IMR-90 (cell line): ENCODE data around the gene BRCA2. TPM values are rescaled to one million over a fixed set of nuclear protein-coding genes. Genes with fewer than 3 reads are reported as not detected.

Experiments
- ATAC-seq: fragments of 200-7000 bp; cut with Tn5 transposase; 2 replicates; pipeline ENCODE4 v1.9.1; 2020; ENCODE audit warnings: low read depth, mild to moderate bottlenecking, moderate library complexity
- BruUV-seq: library from RNA; stranded (reverse); fragments of 400-500 nt; replicated peaks from 2 replicates; lab custom pipeline; 2021; lab: Mats Ljungman, UMichigan
- CTCF ChIA-PET: fragments of 300-600 bp; formaldehyde crosslinking; extraction: SDS; loops from one replicate; lab custom pipeline; 2021; ENCODE audit warnings: antibody characterized with exemption; lab: Yijun Ruan, JAX
- POLR2A ChIA-PET: fragments of 300-600 bp; sonication (Branson Sonifier 250); formaldehyde crosslinking; loops from one replicate; lab custom pipeline; 2022; ENCODE audit warnings: antibody characterized with exemption; ENCODE audit not compliant: unreplicated experiment; lab: Charles Lee
- DNase-seq: peaks from one replicate; pipeline ENCODE4 v3.0.0; 2013
- H2AFZ ChIP-seq: replicated peaks from 2 replicates; pipeline ENCODE3; 2013; ENCODE audit warnings: low read length, mild to moderate bottlenecking; ENCODE audit not compliant: poor library complexity
- H2AK5ac ChIP-seq: 2 replicates; pipeline ENCODE4 v1.6.1; 2013; ENCODE audit warnings: low read depth, low read length, inconsistent platforms
- H2AK9ac ChIP-seq: replicated peaks from 2 replicates; pipeline ENCODE3; 2013; ENCODE audit warnings: mild to moderate bottlenecking, low read depth, low read length, moderate library complexity; ENCODE audit not compliant: poor library complexity
- H2BK120ac ChIP-seq: 2 replicates; pipeline ENCODE4 v1.6.1; 2013; ENCODE audit warnings: low read depth, low read length, inconsistent platforms
- H2BK15ac ChIP-seq: 3 replicates; pipeline ENCODE4 v1.6.1; 2013; ENCODE audit warnings: low read depth, low read length, inconsistent platforms
- H2BK20ac ChIP-seq: 2 replicates; pipeline ENCODE4 v1.6.1; 2013; ENCODE audit warnings: low read depth, mild to moderate bottlenecking, inconsistent platforms, low read length, moderate library complexity
- H2BK5ac ChIP-seq: 2 replicates; pipeline ENCODE4 v1.6.1; 2013; ENCODE audit warnings: mild to moderate bottlenecking, low read depth, low read length, inconsistent platforms; ENCODE audit not compliant: poor library complexity, severe bottlenecking
- H3K14ac ChIP-seq: replicated peaks from 2 replicates; pipeline ENCODE4 v1.6.1; 2013; ENCODE audit warnings: low read depth, low read length, inconsistent platforms
- H3K18ac ChIP-seq: 2 replicates; pipeline ENCODE4 v1.6.1; 2013; ENCODE audit warnings: low read depth, low read length, control low read depth
- H3K23ac ChIP-seq: 2 replicates; pipeline ENCODE4 v1.6.1; 2013; ENCODE audit warnings: low read depth, low read length, inconsistent platforms
- H3K27ac ChIP-seq: 2 replicates; pipeline ENCODE4 v1.5.1; 2013; ENCODE audit warnings: mild to moderate bottlenecking, control low read depth, low read length; ENCODE audit not compliant: insufficient read depth
- H3K27me3 ChIP-seq: 2 replicates; pipeline ENCODE4 v1.6.1; 2013; ENCODE audit warnings: low read length; ENCODE audit not compliant: control insufficient read depth, insufficient read depth
- H3K36me3 ChIP-seq: 2 replicates; pipeline ENCODE4 v1.6.1; 2013; ENCODE audit warnings: low read length, mixed read lengths; ENCODE audit not compliant: control insufficient read depth, insufficient read depth
- H3K4ac ChIP-seq: 2 replicates; pipeline ENCODE4 v1.6.1; 2013; ENCODE audit warnings: low read depth, low read length, inconsistent platforms
- H3K4me1 ChIP-seq: 2 replicates; pipeline ENCODE4 v1.6.1; 2013; ENCODE audit warnings: low read length, mixed read lengths; ENCODE audit not compliant: control insufficient read depth, insufficient read depth
- H3K4me2 ChIP-seq: 2 replicates; pipeline ENCODE4 v1.6.1; 2013; ENCODE audit warnings: low read depth, mild to moderate bottlenecking, control low read depth, low read length, moderate library complexity
- H3K4me3 ChIP-seq: 2 replicates; pipeline ENCODE4 v1.5.1; 2013; ENCODE audit warnings: low read depth, mild to moderate bottlenecking, control low read depth, low read length, moderate library complexity; ENCODE audit not compliant: insufficient read depth
- H3K56ac ChIP-seq: 2 replicates; pipeline ENCODE4 v1.6.1; 2013; ENCODE audit warnings: low read length, inconsistent platforms; ENCODE audit not compliant: insufficient read depth; ENCODE audit errors: extremely low read depth
- H3K79me1 ChIP-seq, 2 experiments: 2 replicates each; pipeline ENCODE4 v1.6.1; 2013; ENCODE audit warnings: low read length in 2 of 2, inconsistent platforms in 1 of 2, low read depth in 1 of 2
- H3K9ac ChIP-seq: 2 replicates; pipeline ENCODE4 v1.6.1; 2013; ENCODE audit warnings: low read depth, low read length, control low read depth
- H3K9me1 ChIP-seq: 2 replicates; pipeline ENCODE4 v1.6.1; 2013; ENCODE audit warnings: low read length, inconsistent platforms; ENCODE audit not compliant: insufficient read depth
- H3K9me3 ChIP-seq: 2 replicates; pipeline ENCODE4 v1.6.1; 2013; ENCODE audit warnings: low read length; ENCODE audit not compliant: control insufficient read depth, insufficient read depth
- H4K20me1 ChIP-seq: 2 replicates; pipeline ENCODE4 v1.6.1; 2013; ENCODE audit warnings: low read length, inconsistent platforms; ENCODE audit not compliant: insufficient read depth
- H4K5ac ChIP-seq: 2 replicates; pipeline ENCODE4 v1.6.1; 2013; ENCODE audit warnings: mild to moderate bottlenecking, low read depth, low read length, control low read depth
- H4K8ac ChIP-seq, 2 experiments: 2 replicates each; pipeline ENCODE4 v1.6.1; 2013; ENCODE audit warnings: low read depth in 2 of 2, low read length in 2 of 2, control low read depth in 1 of 2, inconsistent platforms in 1 of 2
- H4K91ac ChIP-seq: 2 replicates; pipeline ENCODE4 v1.6.1; 2013; ENCODE audit warnings: low read depth, low read length, inconsistent platforms; ENCODE audit not compliant: insufficient read depth
- BHLHE40 ChIP-seq: fragments of 150-350 bp; IDR thresholded peaks from 2 replicates; pipeline ENCODE4 v1.6.1; 2016; ENCODE audit warnings: mild to moderate bottlenecking, low read depth, low read length
- FOS ChIP-seq: fragments of 150-350 bp; IDR thresholded peaks from 2 replicates; pipeline ENCODE4 v1.6.1; 2016; ENCODE audit warnings: low read depth, low read length
- MAFK ChIP-seq: IDR thresholded peaks from 2 replicates; pipeline ENCODE4 v1.6.1; 2012; ENCODE audit warnings: low read depth, low read length, improper control_type of control experiment
- MAZ ChIP-seq: IDR thresholded peaks from 2 replicates; pipeline ENCODE4 v1.6.1; 2012; ENCODE audit warnings: low read depth, mild to moderate bottlenecking, low read length, improper control_type of control experiment, moderate library complexity, borderline replicate concordance
- POLR2A ChIP-seq: IDR thresholded peaks from 2 replicates; pipeline ENCODE4 v1.6.1; 2012; ENCODE audit warnings: mild to moderate bottlenecking, low read depth, low read length
- RAD21 ChIP-seq: IDR thresholded peaks from 2 replicates; pipeline ENCODE4 v1.6.1; 2012; ENCODE audit warnings: low read length, improper control_type of control experiment
- RCOR1 ChIP-seq: IDR thresholded peaks from 2 replicates; pipeline ENCODE4 v1.6.1; 2012; ENCODE audit warnings: mild to moderate bottlenecking, low read length, improper control_type of control experiment; ENCODE audit not compliant: insufficient replicate concordance
- RFX5 ChIP-seq: IDR thresholded peaks from 2 replicates; pipeline ENCODE4 v1.8.0; 2012; ENCODE audit warnings: low read depth, mild to moderate bottlenecking, low read length, moderate library complexity
- SMC3 ChIP-seq: fragments of 150-350 bp; IDR thresholded peaks from 2 replicates; pipeline ENCODE4 v1.6.1; 2016; ENCODE audit warnings: low read depth, mild to moderate bottlenecking, antibody characterized with exemption, low read length, moderate library complexity
- WGBS, 2 experiments: methylation state at CpG; one replicate each; pipeline versions ENCODE4 v1.1.5 to v1.1.7; 2013; ENCODE audit warnings: missing lambda C conversion rate in 2 of 2; ENCODE audit not compliant: insufficient read length in 1 of 2; ENCODE audit errors: extremely low coverage in 2 of 2; 5-methylcytosine and 5-hydroxymethylcytosine counted together
- dilution Hi-C: fragments of 300-500 bp; cut with HindIII; formaldehyde crosslinking; loops from one replicate; pipeline ENCODE4 v1.14.3; 2018; ENCODE audit warnings: low sequenced_read_pairs; ENCODE audit not compliant: unreplicated experiment
- in situ Hi-C: fragments of 300-500 bp; cut with MboI; formaldehyde crosslinking; loops from 3 replicates; pipeline ENCODE4 v1.14.3; 2019; ENCODE audit warnings: low sequenced_read_pairs, inconsistent platforms, mixed read lengths
- intact Hi-C: fragments of 100-400 bp; cut with micrococcal nuclease; formaldehyde crosslinking; loops from 2 replicates; pipeline ENCODE4 v1.10.0; 2022
- polyA plus RNA-seq, 3 experiments: library from polyadenylated mRNA; depleted of rRNA; stranded (reverse); fragments of >200 nt; gene quantifications; 2 replicates each; pipeline ENCODE4 v1.2.3, GENCODE V29; 2012; ENCODE audit warnings: low replicate concordance in 1 of 3
- total RNA-seq: library from RNA; depleted of rRNA; stranded (reverse); fragments of >200 nt; gene quantifications from 2 replicates; pipeline ENCODE4 v1.2.3, GENCODE V29; 2012
- TF ChIP-seq, protein P1 (sequence below): fragments of 150-350 bp; IDR thresholded peaks from 2 replicates; pipeline ENCODE4 v1.6.1; 2017; ENCODE audit warnings: mild to moderate bottlenecking, antibody characterized with exemption, low read length, low read depth
- TF ChIP-seq, protein P2 (sequence below): fragments of 150-350 bp; IDR thresholded peaks from 2 replicates; pipeline ENCODE4 v1.6.1; 2016; ENCODE audit warnings: low read depth, mild to moderate bottlenecking, low read length, moderate library complexity, borderline replicate concordance

The BRCA2 gene
- total and polyA plus RNA-seq, 2 of the 4 experiments (the other 2 are of a cell fraction) = 2.0 to 9.7 TPM

DNA sequence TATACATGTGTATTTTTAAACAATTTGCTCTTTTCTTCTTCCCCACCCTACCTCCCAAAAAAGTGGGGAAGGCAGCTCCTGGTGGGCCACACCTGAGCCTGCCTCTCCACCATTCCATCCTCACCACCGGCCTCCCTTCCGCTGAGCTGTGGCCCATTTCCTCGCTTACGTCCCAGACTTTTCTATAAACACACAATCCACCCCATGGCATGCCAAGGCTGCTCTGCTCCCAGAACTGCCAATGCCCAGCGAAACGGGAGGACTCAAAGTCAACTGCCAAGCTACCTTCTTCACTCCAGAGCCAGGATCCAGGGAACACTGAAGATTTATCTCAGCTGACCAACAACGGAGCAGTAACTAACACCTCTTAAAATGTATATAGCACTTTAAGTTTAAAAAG lies 109.8 kb downstream of the BRCA2 start:
- Histone ChIP-seq H3K9me3 (no peaks in the 10 kb centered on the region), H3K27me3 (no peaks in the 10 kb centered on the region), H3K4me2 (no peak overlapping the region), H3K4me1 (peaks cover 7% of the 10 kb centered on the region; the same call in 1 of the 2 replicates), H4K5ac (no peak overlapping the region), H3K36me3 (no peaks in the 10 kb centered on the region), H3K18ac (no peak overlapping the region), H3K27ac (no peak overlapping the region), H2AFZ (no peak overlapping the region), H3K56ac (no peak overlapping the region), H4K20me1 (no peaks in the 10 kb centered on the region), H2AK9ac (no peak overlapping the region), H3K79me1 (no peaks in the 10 kb centered on the region), H4K91ac (no peak overlapping the region), H2AK5ac (no peak overlapping the region), H2BK120ac (no peak overlapping the region), H3K14ac (no peak overlapping the region), H2BK20ac (no peak overlapping the region), H3K4me3 (no peak overlapping the region), H4K8ac (no peak overlapping the region), H3K23ac (no peak overlapping the region), H2BK15ac (no peak overlapping the region), H3K9ac (no peak overlapping the region), H2BK5ac (no peak overlapping the region), H3K4ac (no peak overlapping the region), H3K9me1 (peaks cover 4% of the 10 kb centered on the region; the same call in 1 of the 2 replicates)
- in situ Hi-C loops (no loop called here), intact Hi-C loops (no loop called here), dilution Hi-C loops (no loop called here)
- WGBS, 2 experiments = 70% methylated on average over 2 of the region's 7 CpGs; no CpG with 5 or more reads in 1 of the 2 experiments
- DNase-seq (no peak), ATAC-seq (no peak)
- no TSS peak for BruUV-seq
- TF ChIP-seq MAZ = no peak
- TF ChIP-seq FOS = no peak
- TF ChIP-seq SMC3 = no peak
- no peak for TF ChIP-seq MAFK
- no peak for TF ChIP-seq POLR2A
- TF ChIP-seq, protein P1, sequence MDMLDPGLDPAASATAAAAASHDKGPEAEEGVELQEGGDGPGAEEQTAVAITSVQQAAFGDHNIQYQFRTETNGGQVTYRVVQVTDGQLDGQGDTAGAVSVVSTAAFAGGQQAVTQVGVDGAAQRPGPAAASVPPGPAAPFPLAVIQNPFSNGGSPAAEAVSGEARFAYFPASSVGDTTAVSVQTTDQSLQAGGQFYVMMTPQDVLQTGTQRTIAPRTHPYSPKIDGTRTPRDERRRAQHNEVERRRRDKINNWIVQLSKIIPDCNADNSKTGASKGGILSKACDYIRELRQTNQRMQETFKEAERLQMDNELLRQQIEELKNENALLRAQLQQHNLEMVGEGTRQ = no peak
- TF ChIP-seq RCOR1 = no peak
- no peak for TF ChIP-seq RFX5
- TF ChIP-seq BHLHE40 = no peak
- no peak for TF ChIP-seq RAD21
- TF ChIP-seq, protein P2, sequence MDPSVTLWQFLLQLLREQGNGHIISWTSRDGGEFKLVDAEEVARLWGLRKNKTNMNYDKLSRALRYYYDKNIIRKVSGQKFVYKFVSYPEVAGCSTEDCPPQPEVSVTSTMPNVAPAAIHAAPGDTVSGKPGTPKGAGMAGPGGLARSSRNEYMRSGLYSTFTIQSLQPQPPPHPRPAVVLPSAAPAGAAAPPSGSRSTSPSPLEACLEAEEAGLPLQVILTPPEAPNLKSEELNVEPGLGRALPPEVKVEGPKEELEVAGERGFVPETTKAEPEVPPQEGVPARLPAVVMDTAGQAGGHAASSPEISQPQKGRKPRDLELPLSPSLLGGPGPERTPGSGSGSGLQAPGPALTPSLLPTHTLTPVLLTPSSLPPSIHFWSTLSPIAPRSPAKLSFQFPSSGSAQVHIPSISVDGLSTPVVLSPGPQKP = no peak
- CTCF ChIA-PET = interaction anchor here (2.4 kb wide), 1 partner anchor 10 kb away, joined by 7 read pairs; no protein-coding TSS in a partner anchor
- POLR2A ChIA-PET = no interaction called here
